ENCODE measurements around the gene LBX2.

LBX2 gene, protein sequence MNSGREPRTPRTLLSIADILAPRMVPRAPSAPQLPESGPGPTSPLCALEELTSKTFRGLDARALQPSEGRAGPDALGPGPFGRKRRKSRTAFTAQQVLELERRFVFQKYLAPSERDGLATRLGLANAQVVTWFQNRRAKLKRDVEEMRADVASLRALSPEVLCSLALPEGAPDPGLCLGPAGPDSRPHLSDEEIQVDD

DNA sequence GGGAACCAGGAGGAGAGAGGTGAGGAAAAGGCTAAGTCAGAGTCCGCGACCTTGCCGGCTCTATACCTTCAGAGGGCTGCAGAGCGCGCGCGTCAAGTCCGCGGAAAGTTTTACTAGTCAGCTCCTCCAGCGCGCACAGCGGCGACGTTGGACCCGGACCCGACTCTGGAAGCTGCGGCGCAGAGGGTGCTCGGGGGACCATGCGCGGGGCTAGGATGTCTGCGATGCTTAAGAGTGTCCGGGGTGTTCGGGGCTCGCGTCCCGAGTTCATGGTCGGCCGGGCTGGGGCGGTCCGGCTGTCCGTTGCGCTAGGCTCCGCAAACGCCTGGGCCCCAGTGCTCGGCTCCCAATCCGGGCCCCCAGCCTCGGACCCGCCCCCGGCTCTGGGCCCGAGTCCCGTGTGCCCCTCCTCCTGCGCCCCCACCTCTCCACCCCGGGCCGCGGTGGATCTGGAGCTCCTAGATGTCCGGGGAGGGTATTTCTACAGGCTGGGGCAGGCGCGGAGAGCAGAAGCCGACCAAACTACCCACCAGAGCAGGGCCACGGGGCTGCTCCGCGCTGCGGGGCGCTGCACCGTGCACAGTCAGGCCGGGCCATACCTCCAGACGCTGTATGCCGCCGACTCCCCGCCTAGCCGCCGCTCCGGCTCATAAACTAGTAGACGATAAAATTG, at the start of gene LBX2:
Gene LBX2 (minus strand): TSS at position 337 of the 673 bp plus-strand sequence. CDS start 66 bp downstream, at position 271.
- DNase-seq (ENCODE audit: low spot score), result no peak

DNA sequence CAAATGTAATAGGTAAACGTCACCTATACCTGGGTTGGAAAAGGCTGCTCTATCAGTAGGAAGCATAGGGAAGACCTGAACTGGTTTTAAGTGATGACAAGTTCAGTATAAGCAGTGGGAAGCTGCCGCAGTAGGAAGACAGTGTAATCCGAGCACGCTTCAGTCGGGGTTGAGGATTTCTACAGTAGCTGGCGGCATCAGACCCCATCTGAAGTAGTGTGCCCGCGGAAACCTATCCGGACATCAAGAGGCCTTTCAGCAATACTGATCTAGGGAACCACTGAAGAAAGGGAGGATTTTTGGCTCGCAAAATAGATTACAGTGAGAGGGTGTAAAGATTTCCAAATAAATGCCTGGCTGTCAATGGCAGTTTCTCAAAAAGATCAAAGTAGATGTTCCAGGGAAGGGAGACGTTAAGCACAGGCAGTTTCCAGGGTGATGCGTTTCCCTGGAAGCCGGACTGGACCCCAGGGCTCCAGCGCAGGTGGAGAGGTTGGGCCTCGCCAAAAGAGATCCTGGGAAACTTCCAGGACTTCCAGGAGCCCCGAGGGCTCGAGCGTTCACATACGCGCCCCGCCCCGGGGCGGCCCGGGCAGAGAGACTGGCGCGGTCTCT, 49.0 kb upstream of the LBX2 start:
- DNase-seq (ENCODE audit: low spot score), result no peak

DNA sequence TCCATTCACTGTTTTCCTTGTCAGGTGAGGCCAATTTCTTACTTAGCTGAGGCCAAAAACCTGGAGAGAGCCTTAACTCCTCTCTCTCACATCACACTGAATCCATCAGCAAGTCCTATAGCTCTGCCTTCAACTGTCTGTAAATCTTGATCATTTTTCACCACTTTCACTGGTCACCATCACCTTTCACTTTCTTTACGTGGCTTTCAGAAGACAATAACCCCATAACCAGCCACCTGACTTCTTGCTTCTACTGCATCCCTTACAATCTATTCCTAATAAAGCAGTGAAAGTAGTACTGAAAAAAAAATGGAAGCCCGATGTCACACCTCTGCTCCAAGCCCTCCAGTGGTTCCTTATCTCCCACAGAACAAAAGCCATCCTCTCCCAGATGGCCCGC, 46.6 kb upstream of the LBX2 start:
- DNase-seq (ENCODE audit: low spot score), result no peak

DNA sequence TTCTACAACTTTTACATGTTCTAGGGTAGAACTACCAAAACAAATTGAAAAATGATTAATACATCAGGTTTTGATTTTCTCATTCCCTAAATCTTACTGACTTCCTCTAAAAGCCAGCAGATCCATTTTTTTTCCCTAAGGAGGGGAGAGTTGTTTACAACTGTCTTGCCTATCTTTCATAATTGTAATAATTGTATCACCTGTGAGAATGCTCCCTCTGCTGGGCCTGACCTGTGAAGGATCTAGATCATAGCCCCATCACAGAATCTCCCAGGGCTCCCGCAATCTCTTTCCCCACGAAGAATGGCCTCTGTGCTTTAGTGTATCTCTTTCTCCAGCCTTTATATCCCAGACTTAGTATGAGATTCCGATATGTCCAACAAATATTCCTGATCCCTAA, 45.2 kb upstream of the LBX2 start:
- DNase-seq (ENCODE audit: low spot score), result no peak

DNA sequence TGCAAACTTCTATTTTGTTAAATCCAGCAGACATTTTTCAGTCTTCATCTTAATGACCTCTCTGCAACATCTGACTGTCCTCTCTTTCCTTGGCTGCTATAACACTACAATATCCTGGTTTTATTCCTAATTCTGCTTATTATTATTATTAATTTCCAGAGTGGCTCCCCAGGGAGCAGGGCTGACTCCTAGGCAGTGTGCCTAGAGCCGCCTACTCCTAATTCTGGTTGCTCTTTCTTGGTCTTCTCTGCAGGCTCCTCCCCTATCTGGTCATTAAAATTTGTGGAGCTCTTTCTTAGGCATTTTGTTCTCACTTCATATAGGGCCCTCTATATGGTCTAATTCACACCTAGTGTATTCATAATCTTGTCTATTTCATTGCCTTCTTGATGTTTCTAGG, 43.6 kb upstream of the LBX2 start:
- DNase-seq (ENCODE audit: low spot score), result no peak

DNA sequence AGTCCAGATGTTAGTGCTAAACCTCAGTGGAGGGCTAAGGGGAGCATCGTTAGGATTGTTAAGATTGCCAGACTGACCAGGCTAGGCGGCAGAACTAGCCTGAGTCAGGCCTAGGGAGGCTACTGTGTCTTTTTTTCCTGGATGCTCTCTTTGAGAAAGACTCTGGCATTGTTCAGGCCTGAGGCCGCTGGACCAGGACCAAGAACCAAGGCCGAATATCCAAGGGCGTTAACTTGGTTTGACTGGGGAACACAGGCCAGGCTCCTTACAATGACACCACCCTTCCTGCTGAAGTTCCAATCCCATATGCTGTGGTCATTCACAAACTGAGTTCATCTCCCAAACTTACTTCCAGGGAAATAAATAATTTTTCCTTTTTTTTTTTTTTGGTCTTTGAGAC, 40.9 kb upstream of the LBX2 start:
- DNase-seq (ENCODE audit: low spot score), result no peak

DNA sequence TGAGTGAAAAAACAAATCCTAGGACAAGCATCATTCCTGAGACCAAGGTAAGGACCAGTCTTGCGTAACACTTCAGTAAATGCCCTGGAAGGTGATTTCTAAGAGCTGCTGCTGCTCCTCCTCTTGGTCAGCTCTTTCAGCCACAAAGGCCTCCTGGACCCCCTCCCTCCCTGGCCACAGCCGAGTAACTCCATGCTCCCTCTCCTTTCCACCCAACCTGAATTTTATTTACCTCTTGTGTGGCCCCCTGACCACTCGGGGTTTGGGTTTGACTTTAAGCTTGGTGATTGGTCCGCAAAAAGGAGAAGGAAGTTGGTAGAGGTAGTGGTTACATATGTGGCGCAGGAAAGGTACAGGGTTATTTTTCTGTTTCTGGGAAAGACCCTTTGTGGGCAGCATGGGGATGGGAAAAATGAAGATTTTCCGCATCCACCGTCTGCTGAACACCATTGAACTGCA, 39.5 kb upstream of the LBX2 start:
- no peak for DNase-seq (ENCODE audit: low spot score)

DNA sequence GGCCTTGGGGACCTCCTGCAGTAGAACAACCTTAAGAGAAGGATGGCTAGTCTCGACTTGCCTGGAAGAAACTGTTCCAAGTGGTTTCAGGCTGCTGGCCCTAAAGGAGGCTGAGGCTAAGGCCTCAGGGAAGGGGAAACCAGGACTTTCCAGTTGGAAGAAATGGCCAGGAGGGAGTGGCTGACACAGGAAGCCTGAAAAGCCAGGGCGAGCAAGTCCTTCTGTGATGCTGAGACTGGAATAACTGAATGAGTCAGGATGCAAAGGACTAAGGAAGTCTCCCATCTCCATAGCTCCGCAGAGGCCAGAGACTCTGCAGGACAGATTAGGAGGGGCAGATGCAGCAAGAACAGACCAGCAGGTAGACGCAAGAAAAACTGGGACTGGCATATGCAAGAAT, 37.7 kb upstream of the LBX2 start:
- DNase-seq (ENCODE audit: low spot score), result no peak

DNA sequence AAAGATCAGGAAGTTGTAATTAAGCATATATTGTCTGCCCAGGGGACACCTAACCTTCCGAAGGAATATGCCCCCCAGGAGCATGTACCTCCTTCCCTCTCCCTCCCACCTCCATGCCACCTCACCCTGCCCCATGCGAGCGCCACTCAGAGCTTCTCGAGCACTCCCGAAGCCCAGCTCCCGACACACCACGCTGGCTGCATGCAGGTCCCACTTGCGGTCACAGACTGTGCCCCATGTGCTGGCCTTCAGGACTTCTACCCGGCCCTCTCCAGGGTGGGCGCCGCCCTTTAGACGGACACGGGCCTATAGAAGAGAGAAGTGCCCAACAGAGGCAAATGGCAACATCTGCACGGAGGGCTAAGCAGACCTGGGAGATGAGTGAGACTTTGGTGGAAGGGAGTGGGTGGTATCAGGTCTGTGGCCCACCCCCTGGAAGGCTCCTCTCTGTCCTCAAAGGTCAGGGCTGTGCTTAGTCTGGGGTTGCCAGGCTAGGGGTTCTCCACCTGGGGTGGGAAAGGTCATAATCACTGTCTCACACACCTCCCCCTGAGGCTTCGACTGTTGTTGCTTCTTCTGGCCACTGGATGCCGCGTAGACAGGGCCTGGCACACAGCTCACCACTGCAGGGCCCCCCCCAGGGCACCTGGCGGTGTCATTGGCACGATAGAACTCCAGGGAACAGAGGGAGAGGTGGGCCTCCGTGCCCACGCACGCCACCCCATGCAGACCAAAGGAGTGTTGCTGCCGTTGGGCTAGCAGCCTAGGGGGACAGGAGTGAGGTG, 37.0 kb upstream of the LBX2 start:
- no peak for DNase-seq (ENCODE audit: low spot score)

DNA sequence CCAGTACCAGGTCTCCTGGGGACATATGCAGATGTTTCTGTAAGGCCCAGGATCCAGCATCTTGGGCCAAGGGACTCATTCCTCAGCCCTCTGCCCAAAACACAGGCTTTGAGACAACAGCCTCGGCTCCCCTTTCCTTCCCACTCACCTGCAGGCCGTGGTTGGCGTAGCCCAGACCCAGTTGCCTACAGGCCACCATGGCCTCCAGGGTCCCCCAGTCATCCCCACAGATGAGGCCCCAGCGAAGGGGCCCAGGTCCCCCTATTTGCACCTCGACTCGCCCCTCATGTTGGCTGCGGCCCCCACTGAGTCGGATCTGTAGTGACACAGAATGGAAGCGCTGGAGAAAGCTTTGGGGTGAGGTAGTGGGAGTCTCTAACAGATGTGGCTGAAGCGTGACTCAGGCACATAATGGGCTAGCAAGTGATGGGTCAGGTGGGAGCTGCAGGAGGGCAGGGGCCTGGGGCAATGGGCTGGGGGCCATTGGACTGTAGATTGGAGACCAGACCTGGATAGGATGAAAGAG, 36.1 kb upstream of the LBX2 start:
- no peak for DNase-seq (ENCODE audit: low spot score)

DNA sequence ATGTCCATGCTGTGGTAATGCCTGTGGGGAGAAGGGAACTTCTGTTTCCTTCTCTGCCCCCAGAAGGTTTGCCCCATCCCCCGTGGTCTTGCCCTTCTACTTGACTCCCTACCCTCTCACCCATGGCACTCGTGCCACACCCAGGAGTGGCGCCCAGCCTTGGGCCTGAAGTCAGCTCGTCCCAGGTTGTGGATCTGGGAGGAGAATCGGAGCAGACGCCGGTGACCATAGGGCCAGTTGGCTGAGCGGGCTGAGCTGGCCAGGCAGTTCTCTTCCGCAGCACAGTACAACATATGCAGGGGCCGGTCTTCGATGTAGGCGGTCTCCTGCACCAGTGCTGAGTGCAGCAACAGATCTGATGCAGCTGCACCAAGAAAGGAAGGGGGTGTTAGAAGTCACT, 35.0 kb upstream of the LBX2 start:
- DNase-seq (ENCODE audit: low spot score), result no peak

DNA sequence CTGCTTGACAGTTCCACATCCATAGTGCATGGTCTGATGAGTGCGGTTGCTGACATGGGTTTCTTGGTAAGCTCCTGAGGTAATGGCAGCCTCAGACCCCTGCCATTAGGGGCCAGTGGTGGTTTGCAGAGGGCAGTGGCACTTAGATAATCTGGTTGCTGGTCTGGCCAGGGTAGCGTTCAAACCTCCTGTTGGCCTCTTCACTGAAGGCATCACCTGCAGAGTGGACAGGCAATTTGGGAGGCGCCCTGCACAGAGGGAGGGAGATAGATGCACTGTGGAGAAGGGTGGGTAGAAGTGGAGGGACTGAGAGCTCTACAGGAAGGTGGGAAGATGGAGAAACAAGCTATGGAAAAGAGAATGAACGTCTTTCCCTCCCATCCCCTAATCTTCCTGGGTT, 34.1 kb upstream of the LBX2 start:
- DNase-seq (ENCODE audit: low spot score), result no peak

DNA sequence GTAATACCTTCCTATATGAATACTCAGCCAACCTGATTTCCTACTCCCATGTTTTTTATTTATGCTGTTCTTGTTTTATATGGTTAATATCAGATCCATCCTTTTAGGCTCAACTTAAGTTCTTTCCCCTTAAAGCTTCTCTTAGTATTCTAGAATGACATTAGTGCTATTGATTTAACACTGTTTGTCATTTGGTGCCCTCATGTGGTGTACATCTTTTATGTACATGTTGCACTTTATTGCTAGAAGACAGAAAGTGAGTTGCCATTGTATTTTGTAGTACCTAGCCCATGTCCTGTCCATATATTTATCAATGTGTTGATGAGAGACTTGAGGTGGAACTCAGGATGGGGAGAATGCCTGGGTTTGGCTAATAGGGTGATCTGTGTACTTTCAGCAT, 32.8 kb upstream of the LBX2 start:
- DNase-seq (ENCODE audit: low spot score), result peak; percentile 78

DNA sequence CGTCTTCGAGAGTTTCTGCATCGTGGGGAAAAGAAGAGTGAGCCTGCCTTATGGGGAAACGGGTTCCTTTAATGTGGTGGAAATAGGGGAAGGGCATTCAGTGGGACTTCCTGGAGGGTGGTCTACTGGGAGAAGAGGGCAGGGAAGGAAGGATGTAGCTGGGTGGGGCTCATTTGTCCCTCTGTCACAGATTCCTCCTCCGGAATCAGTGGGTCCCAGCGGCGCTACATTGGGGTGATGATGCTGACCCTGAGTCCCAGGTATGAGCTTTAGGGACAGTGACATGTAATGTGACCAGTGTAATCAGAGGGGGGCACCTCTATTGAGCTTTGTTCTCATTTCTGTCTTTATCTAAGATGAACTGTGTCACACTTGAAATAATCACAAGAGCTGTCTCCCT, 32.3 kb upstream of the LBX2 start:
- DNase-seq (ENCODE audit: low spot score), result no peak

DNA sequence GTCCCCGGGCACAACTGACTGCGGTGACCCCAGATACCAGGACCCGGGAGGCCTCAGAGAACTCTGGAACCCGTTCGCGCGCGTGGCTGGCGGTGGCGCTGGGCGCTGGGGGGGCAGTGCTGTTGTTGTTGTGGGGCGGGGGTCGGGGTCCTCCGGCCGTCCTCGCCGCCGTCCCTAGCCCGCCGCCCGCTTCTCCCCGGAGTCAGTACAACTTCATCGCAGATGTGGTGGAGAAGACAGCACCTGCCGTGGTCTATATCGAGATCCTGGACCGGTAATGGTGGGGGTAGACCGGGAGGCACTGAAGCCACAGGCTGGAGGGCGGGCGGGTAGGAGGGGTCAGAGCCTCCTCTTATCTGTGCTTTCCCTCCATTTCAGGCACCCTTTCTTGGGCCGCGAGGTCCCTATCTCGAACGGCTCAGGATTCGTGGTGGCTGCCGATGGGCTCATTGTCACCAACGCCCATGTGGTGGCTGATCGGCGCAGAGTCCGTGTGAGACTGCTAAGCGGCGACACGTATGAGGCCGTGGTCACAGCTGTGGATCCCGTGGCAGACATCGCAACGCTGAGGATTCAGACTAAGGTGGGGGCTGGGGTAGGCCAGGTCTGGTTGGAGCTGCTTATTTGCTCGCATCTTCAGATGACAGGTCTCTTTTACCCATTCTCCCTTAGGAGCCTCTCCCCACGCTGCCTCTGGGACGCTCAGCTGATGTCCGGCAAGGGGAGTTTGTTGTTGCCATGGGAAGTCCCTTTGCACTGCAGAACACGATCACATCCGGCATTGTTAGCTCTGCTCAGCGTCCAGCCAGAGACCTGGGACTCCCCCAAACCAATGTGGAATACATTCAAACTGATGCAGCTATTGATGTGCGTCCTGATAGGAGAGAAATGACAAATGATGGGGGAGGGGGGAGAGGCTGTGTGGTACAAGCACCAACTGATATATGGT, 31.1 kb upstream of the LBX2 start:
- DNase-seq (ENCODE audit: low spot score), result peak; percentile 64

DNA sequence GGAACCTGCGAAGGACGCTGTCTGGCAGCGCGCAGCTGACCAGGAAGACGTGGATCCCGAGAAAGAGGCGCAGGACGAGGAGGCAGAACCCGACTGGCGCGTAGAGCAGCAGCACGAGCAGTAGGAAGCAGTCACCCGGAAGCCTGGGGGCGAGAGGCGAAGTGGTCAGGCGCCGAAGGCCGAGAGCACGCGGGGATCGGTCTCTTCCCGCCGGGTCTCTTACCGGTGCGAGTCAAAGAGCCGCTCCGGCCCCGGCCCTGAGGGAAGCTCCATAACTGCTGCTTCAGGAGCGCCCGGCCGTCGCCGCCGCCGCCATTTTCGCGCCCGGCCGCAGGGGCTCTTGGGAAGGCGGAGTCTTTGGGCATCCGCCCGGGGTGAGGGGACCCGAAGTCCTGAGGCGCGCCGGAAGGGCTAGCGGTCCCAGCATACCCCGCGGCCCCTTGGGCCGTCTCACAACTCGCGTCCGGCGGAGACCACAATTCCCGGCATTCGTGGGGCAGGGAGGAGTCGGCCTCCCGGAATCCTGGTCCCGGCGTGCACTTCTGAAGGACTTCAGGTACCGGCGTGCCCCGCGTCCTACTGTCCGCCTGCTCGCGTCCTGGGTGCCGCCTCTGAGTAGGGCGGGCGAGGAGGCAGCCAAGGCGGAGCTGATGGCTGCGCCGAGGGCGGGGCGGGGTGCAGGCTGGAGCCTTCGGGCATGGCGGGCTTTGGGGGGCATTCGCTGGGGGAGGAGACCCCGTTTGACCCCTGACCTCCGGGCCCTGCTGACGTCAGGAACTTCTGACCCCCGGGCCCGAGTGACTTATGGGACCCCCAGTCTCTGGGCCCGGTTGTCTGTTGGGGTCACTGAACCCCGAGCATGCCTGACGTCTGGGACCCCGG, 30.2 kb upstream of the LBX2 start, which contains the start of the genes AUP1 and HTRA2:
Gene AUP1 (minus strand): TSS at position 350 of the 882 bp plus-strand sequence. CDS start 77 bp downstream, at position 273.
Gene HTRA2 (plus strand): TSS at position 577 of the 882 bp plus-strand sequence. CDS start 74 bp downstream, at position 651.
- DNase-seq (ENCODE audit: low spot score), result peak; percentile 98

DNA sequence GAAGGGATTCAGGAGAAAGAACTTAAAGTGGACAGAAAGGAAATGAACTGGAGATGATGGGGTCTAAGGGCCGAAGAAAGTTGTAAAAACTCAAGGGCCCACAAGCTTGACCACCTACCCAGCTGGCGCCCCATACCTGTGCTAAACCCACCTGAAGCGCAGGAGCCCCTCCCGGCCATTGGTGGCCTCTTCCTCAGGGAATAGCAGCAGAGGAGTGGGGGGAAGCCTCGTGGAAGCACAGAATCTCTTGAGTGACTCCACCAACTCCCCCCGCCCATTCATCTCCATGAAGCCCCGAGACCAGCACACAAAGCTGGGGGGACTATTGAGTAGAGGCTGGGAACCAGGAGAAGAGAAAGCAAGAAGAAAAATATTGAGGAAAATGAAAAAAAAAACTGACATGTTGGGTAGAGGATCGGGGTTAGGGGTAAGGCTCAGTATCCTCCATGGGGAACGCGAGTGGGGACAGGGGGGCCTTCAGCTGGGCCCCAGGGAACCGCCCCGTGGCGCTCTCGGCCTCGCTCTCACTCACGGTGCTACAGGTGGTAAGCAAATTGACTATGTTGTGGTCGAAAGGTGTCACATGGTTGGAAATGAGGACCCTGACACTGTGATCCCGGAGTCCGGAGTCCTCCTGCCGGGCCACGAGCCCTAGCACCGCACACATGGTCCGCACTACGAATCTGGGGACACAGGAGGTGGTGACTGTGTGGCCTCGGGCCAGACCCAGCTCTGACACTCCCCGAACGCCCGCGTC, 29.4 kb upstream of the LBX2 start:
- DNase-seq (ENCODE audit: low spot score), result no peak

DNA sequence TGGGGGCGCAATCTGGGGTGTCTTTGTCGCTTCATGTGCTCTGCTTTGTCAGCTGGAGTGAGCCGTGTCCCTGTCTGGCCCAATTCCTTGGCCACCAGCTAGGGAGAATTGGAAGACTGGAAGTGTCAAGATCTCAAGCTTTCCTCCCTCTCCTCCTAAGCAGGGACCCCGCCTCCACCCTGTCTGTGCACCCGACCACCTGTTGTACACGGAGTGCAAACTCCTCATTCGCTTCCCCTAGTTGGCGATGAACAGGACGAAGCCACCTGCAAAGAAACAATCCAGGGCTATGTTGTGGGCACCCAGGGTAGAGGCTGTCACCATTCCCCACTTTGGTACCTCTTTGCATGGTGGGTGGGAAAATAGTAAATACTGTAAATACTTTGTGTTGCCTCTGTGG, 28.3 kb upstream of the LBX2 start:
- no peak for DNase-seq (ENCODE audit: low spot score)

DNA sequence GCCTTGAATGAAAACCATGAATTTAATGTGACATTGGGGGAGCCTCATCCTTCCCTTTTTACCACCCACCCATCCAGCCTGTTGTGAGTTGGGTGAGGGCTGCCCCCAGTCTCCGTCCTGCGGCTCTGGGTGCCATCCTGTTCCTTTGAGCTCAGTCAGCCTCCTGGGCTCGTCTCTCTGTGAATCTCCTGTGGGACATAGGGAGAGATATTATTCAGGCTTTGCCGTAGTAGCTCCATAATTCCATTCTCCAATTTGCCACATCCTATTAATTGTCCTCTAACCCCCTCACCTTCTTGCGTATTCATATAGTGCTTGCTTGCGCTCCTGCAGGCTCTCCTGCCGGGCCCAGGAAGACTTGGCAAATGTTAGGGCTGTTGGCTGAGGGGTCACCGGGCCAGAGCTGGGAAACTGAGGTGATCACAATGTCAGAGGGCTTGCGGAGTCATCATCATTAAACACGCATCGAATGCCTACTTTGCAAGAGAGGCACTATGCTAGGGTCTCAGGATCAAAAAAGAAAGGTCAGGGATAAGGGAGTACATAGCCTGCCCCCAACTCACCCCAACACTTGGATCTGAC, 27.3 kb upstream of the LBX2 start:
- no peak for DNase-seq (ENCODE audit: low spot score)

All from RKO (cell line).